Colonic mucosa (tissue), 4 donors: ENCODE results near the gene RAB3IP. TPM values are rescaled to one million over a fixed set of nuclear protein-coding genes. Genes with fewer than 3 reads are reported as not detected.
A peak's percentile ranks its signal among the peaks of the same experiment; 100 is the strongest.

ENCODE experiments used
- DNase-seq: peaks from one replicate; pipeline ENCODE4 v3.0.0-alpha.2; 2020
- H3K27ac ChIP-seq: fragments of 200-600 bp; one replicate; pipeline ENCODE4 v1.8.0; 2021
- H3K27me3 ChIP-seq: fragments of 200-600 bp; one replicate; pipeline ENCODE4 v1.8.0; 2021
- H3K36me3 ChIP-seq: fragments of 200-600 bp; one replicate; pipeline ENCODE4 v1.8.0; 2021
- H3K4me1 ChIP-seq: fragments of 200-600 bp; one replicate; pipeline ENCODE4 v1.8.0; 2021; ENCODE audit warnings: mild to moderate bottlenecking
- H3K4me3 ChIP-seq: fragments of 200-600 bp; one replicate; pipeline ENCODE4 v1.8.0; 2021
- H3K9ac ChIP-seq, 2 donors: one replicate each; pipeline ENCODE4 v1.7.0; 2013; ENCODE audit warnings: control low read depth in 2 of 2, low read depth in 2 of 2, low read length in 2 of 2
- H3K9me3 ChIP-seq: fragments of 200-600 bp; one replicate; pipeline ENCODE4 v1.8.0; 2021
- CTCF ChIP-seq: fragments of 200-600 bp; IDR thresholded peaks from one replicate; pipeline ENCODE4 v1.8.0; 2022; ENCODE audit warnings: antibody characterized with exemption, mild to moderate bottlenecking
- intact Hi-C: fragments of 100-400 bp; cut with DNase I; formaldehyde crosslinking; loops from one replicate; pipeline ENCODE4 v1.14.1; 2022
- total RNA-seq, 2 donors: library from RNA; stranded (reverse); fragmentation: NEBNext Ultra II Directional in 1 of 2; extraction: Animal tissue kit (Norgen Biotek cat#: 25700) in 1 of 2; gene quantifications; one replicate each; pipeline ENCODE4 v1.2.1, GENCODE V29; 2021
- donor health status: healthy.
- donor health status: DM: no; HTN: no; CAD: no.
- donor health status: DM: no; HTN: no; CAD: no.

RAB3IP gene
- 10 to 100 TPM; 34.5 to 43.6 TPM for total RNA-seq

DNA sequence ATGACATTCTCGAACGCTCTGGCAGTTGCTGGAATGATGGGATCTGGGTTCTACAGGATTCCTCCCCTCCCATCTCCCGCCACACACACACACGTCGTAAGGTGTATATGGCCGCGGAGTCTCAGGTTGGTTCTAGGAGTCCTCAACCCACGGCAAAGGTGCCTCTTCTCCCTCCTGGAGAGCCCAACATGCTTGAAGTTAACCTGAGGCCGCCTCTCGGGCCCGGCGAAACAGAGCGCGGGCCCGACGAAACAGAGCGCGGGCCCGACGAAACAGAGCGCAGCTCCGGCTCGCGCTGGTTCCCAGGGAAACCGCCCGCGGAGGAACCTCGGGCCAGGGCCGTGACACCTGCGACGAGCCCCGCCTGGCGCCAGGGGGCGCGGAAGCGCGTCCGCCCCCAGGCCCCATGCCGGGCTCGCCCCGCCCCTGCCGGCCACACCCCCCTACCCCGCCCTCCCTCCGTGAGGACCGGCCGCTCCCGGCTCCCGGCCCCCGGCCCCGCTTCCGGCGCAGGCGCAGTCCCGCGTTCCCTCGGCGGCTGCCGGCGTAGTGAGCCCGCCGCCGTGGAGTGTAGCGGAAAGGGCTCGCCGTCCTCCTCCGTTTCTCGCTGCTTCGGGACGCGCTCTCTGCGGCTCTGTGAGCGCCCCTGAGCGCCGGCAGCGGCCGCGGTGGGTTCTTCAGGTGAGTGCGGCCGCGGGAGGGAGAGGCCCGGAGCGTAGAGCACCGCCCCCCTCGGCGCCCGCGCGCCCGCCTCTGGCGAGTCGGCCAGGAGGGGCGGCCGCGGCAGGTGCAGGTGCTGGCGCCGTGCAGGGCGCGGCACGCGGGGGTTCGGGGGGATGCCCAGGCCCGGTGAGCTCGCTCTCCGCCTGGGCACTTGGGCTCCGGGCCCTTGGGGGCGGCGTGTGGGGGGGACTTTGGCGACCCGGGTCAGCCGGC lies at the start of gene RAB3IP:
Gene RAB3IP (plus strand): TSS at position 510 of the 936 bp plus-strand sequence. CDS start 16,549 bp downstream, outside the sequence.
- DNase-seq: peak; percentile 94
- peak within 1 kb of the TSS; percentile 94 for H3K27ac ChIP-seq
- TF ChIP-seq CTCF: peak; percentile 66
- no peaks in the 10 kb centered on the region for H3K9me3 ChIP-seq
- no peaks in the 10 kb centered on the region for H3K36me3 ChIP-seq
- peak within 1 kb of the TSS; percentile 85 for H3K4me3 ChIP-seq
- intact Hi-C loops: no loop called here
- H3K9ac ChIP-seq: peak within 1 kb of the TSS; percentile 84 to 89
- no peaks in the 10 kb centered on the region for H3K4me1 ChIP-seq
- no peaks in the 10 kb centered on the region for H3K27me3 ChIP-seq

GRCh38 chr12:69689638-69690037 lies 49.0 kb upstream of the RAB3IP start:
- Histone ChIP-seq H3K4me3 (no peak overlapping the region), H3K27me3 (no peaks in the 10 kb centered on the region), H3K9me3 (no peaks in the 10 kb centered on the region), H3K4me1 (no peaks in the 10 kb centered on the region), H3K36me3 (no peaks in the 10 kb centered on the region), H3K9ac (no peak overlapping the region), H3K27ac (no peak overlapping the region)
- DNase-seq: no peak
- TF ChIP-seq CTCF: no peak
- intact Hi-C loops: no loop called here

DNA sequence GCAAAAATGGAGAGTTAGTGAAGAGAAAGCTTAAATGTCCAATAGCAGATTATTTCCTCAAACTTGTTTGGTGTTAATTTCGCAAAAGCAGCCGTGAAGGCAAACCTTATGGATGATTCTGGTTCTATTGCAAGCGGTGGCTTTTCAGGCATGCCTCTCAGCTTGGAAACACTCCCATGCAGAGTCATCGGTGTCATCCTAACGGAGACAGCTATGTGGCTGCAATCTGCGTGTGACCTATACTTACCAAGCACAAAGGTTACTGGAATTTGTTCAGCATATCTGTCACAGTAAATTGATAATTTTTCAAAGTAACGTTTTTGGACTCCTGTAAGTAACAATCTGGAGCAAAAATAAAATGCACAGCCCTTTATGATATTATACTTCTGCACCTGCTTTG lies 44.5 kb upstream of the RAB3IP start:
- Histone ChIP-seq H3K9ac (no peak overlapping the region), H3K27me3 (no peaks in the 10 kb centered on the region), H3K9me3 (no peaks in the 10 kb centered on the region), H3K4me1 (no peaks in the 10 kb centered on the region), H3K36me3 (no peaks in the 10 kb centered on the region), H3K4me3 (no peak overlapping the region), H3K27ac (no peak overlapping the region)
- DNase-seq: no peak
- intact Hi-C loops: no loop called here
- TF ChIP-seq CTCF: no peak

GRCh38 chr12:69698054-69698453 lies 40.6 kb upstream of the RAB3IP start:
- DNase-seq: no peak
- no peaks in the 10 kb centered on the region for H3K27me3 ChIP-seq
- no peaks in the 10 kb centered on the region for H3K9me3 ChIP-seq
- TF ChIP-seq CTCF: no peak
- H3K4me1 ChIP-seq: no peaks in the 10 kb centered on the region
- intact Hi-C loops: no loop called here
- H3K36me3 ChIP-seq: no peaks in the 10 kb centered on the region
- H3K4me3 ChIP-seq: no peak overlapping the region
- no peak overlapping the region for H3K27ac ChIP-seq
- H3K9ac ChIP-seq: no peak overlapping the region

GRCh38 chr12:69698769-69699540 lies 39.7 kb upstream of the RAB3IP start, which contains the start of gene BEST3:
Gene BEST3, minus strand, starts transcription at chr12:69699303. Its CDS starts 1,505 bp downstream, at chr12:69697798.
- TF ChIP-seq CTCF: no peak
- Histone ChIP-seq H3K9ac (no peak within 1 kb of the TSS), H3K4me3 (no peak within 1 kb of the TSS), H3K27ac (no peak within 1 kb of the TSS), H3K36me3 (no peaks in the 10 kb centered on the region), H3K4me1 (no peaks in the 10 kb centered on the region), H3K9me3 (no peaks in the 10 kb centered on the region), H3K27me3 (no peaks in the 10 kb centered on the region)
- DNase-seq: no peak
- intact Hi-C loops: no loop called here
